Lower leg skin (tissue), 3 donors: ENCODE measurements around the gene XRRA1.

ENCODE experiments used
- CTCF ChIP-seq, 3 donors: fragments of 450-650 bp; IDR thresholded peaks; one replicate each; pipeline ENCODE4 v1.5.1; 2016; ENCODE audit warnings: antibody characterized with exemption in 3 of 3, mild to moderate bottlenecking in 3 of 3, moderate library complexity in 2 of 3
- POLR2A ChIP-seq, 2 donors: fragments of 450-650 bp; IDR thresholded peaks; one replicate each; pipeline ENCODE4 v1.6.1; 2016 to 2017; ENCODE audit warnings: antibody characterized with exemption in 2 of 2, mild to moderate bottlenecking in 1 of 2, moderate library complexity in 1 of 2

DNA sequence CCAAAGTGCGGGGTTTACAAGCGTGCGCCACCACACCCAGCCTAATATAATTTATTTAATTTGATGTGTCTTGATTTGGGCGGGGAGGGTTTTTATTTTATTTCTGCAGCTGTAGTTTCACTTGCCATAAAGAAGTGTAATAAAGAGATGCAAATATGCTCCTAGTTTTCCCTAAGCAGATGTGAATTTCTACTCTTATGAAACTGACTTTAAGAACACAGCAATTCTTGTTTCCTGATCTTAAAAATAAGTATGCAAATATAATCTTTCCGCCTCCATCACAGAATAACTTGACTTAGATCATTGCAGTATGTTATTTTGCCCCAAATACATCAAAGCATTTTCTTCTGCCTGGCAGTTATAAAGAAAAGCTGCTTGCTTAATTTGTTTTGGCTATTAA, 4.6 kb upstream of the XRRA1 start:
- TF ChIP-seq POLR2A (IDR thresholded peaks at IDR 0.05), result no peak
- no peak for TF ChIP-seq CTCF (IDR thresholded peaks at IDR 0.05)
